H1 (cell line): ENCODE results near the gene LCAT.

Source experiments
- CBX5 ChIP-seq: fragments of 300-800, 300-1000 bp; sonication (generic); IDR thresholded peaks from 2 replicates; pipeline ENCODE4 v1.7.1; 2016; ENCODE audit warnings: antibody characterized with exemption, low read length, low read depth
- CEBPB ChIP-seq: IDR thresholded peaks from 2 replicates; pipeline ENCODE4 v1.6.1; 2012; ENCODE audit warnings: low read depth, low read length
- CHD2 ChIP-seq: IDR thresholded peaks from 2 replicates; pipeline ENCODE4 v1.6.1; 2012; ENCODE audit warnings: low read length, improper control_type of control experiment
- CTBP2 ChIP-seq: IDR thresholded peaks from 2 replicates; pipeline ENCODE4 v1.7.0; 2011; ENCODE audit warnings: borderline replicate concordance, mild to moderate bottlenecking, moderate library complexity, mixed read lengths, low read length; ENCODE audit not compliant: insufficient read depth, insufficient read length
- EZH2 ChIP-seq: fragments of 200-600 bp; sonication (generic); IDR thresholded peaks from 2 replicates; pipeline ENCODE4 v1.7.1; 2012; ENCODE audit warnings: low read depth, mild to moderate bottlenecking, moderate library complexity, low read length, inconsistent platforms; ENCODE audit not compliant: severe bottlenecking
- PHF8 ChIP-seq: fragments of 200-600 bp; sonication (generic); conservative IDR thresholded peaks from 2 replicates; pipeline ENCODE4 v1.7.1; 2012; ENCODE audit warnings: low read depth, mild to moderate bottlenecking, inconsistent platforms, low read length, moderate library complexity
- POLR2A ChIP-seq, 2 experiments: IDR thresholded peaks; 1 replicate in 1 of 2; 2 replicates in 1 of 2; pipeline ENCODE4 v1.6.1; 2011; ENCODE audit warnings: low read depth in 2 of 2, low read length in 2 of 2, mild to moderate bottlenecking in 2 of 2; ENCODE audit errors: control extremely low read depth in 1 of 2
- POLR2AphosphoS5 ChIP-seq: IDR thresholded peaks from 2 replicates; pipeline ENCODE4 v1.6.1; 2011; ENCODE audit warnings: low read depth, low read length
- RFX5 ChIP-seq: IDR thresholded peaks from 2 replicates; pipeline ENCODE4 v1.6.1; 2011; ENCODE audit warnings: low read depth, low read length, improper control_type of control experiment, borderline replicate concordance
- TF ChIP-seq, protein P1 (sequence below), 3 experiments: IDR thresholded peaks; 1 replicate in 2 of 3; 2 replicates in 1 of 3; pipeline versions ENCODE4 v1.5.1 to v1.6.1; 2011; ENCODE audit warnings: low read length in 3 of 3, mild to moderate bottlenecking in 3 of 3, inconsistent platforms in 2 of 3, low read depth in 1 of 3, moderate library complexity in 1 of 3; ENCODE audit not compliant: insufficient read depth in 1 of 3; ENCODE audit errors: control extremely low read depth in 1 of 3

DNA sequence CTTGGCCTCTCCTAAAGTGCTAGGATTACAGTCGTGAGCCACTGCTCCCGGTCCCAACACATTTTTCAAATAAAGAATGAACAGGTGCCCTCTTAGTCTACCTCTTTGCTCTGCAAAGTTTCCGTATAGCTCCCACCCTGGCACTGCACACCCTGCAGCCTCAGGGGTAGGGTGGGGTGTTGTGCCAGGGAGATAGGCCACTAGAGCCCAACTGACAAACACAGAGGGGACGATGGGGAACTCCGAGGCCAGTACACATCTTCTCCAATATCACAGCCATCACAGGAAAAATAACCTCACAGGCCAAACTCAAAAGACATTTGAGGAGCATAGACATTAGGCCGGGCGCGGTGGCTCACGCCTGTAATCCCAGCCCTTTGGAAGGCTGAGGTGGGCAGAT is 27.2 kb upstream of the LCAT start:
- TF ChIP-seq CHD2 = no peak
- TF ChIP-seq CEBPB = no peak
- TF ChIP-seq, protein P1, sequence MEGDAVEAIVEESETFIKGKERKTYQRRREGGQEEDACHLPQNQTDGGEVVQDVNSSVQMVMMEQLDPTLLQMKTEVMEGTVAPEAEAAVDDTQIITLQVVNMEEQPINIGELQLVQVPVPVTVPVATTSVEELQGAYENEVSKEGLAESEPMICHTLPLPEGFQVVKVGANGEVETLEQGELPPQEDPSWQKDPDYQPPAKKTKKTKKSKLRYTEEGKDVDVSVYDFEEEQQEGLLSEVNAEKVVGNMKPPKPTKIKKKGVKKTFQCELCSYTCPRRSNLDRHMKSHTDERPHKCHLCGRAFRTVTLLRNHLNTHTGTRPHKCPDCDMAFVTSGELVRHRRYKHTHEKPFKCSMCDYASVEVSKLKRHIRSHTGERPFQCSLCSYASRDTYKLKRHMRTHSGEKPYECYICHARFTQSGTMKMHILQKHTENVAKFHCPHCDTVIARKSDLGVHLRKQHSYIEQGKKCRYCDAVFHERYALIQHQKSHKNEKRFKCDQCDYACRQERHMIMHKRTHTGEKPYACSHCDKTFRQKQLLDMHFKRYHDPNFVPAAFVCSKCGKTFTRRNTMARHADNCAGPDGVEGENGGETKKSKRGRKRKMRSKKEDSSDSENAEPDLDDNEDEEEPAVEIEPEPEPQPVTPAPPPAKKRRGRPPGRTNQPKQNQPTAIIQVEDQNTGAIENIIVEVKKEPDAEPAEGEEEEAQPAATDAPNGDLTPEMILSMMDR (IDR thresholded peaks at IDR 0.05; ENCODE audit: control extremely low read depth in 1 of 3, insufficient read depth in 1 of 3, low read depth in 1 of 3, low read length in 3 of 3) = no peak
- no peak for TF ChIP-seq EZH2
- no peak for TF ChIP-seq POLR2AphosphoS5
- no peak for TF ChIP-seq CBX5
- TF ChIP-seq CTBP2 = no peak
- TF ChIP-seq PHF8 = no peak
- no peak for TF ChIP-seq POLR2A (IDR thresholded peaks at IDR 0.05; ENCODE audit: control extremely low read depth in 1 of 2, low read depth in 2 of 2, low read length in 2 of 2)
- no peak for TF ChIP-seq RFX5
